Vagina (tissue), 2 donors: ENCODE measurements around the gene SPEG. TPM values are rescaled to one million over a fixed set of nuclear protein-coding genes. Genes with fewer than 3 reads are reported as not detected.

Experiments
- DNase-seq, 2 donors: peaks; one replicate each; pipeline ENCODE4 v3.0.0-alpha.2; 2017; ENCODE audit errors: extremely low spot score in 2 of 2
- H3K27ac ChIP-seq: fragments of 200-600 bp; sonication (generic); one replicate; pipeline ENCODE4 v1.5.1; 2019
- H3K27me3 ChIP-seq: fragments of 200-600 bp; sonication (generic); one replicate; pipeline ENCODE4 v1.5.1; 2019
- H3K36me3 ChIP-seq, 2 donors: fragments of 200-600 bp; sonication (generic); one replicate each; pipeline ENCODE4 v1.5.1; 2017 to 2019
- H3K4me1 ChIP-seq: fragments of 200-600 bp; sonication (generic); one replicate; pipeline ENCODE4 v1.5.1; 2019
- H3K4me3 ChIP-seq, 2 donors: fragments of 200-600 bp; sonication (generic); 1 replicate in 1 of 2; 2 replicates in 1 of 2; pipeline ENCODE4 v1.5.1; 2016 to 2019
- H3K9me3 ChIP-seq: fragments of 200-600 bp; sonication (generic); one replicate; pipeline ENCODE4 v1.5.1; 2019
- POLR2A ChIP-seq, 2 donors: fragments of 450-650 bp; IDR thresholded peaks; one replicate each; pipeline ENCODE4 v1.6.1; 2017; ENCODE audit warnings: antibody characterized with exemption in 2 of 2, mild to moderate bottlenecking in 2 of 2, moderate library complexity in 2 of 2
- POLR2AphosphoS5 ChIP-seq, 2 donors: sonication (generic); formaldehyde crosslinking; IDR thresholded peaks; one replicate each; pipeline ENCODE4 v1.9.0; 2017; ENCODE audit warnings: antibody characterized with exemption in 2 of 2, mild to moderate bottlenecking in 2 of 2, low read depth in 1 of 2; ENCODE audit not compliant: insufficient read depth in 1 of 2
- intact Hi-C: fragments of 100-400 bp; cut with DNase I; formaldehyde crosslinking; loops from one replicate; pipeline ENCODE4 v1.15.1; 2023
- total RNA-seq: library from RNA; depleted of rRNA; stranded (reverse); fragments of >200 nt; gene quantifications from one replicate; pipeline ENCODE4 v1.2.3, GENCODE V29; 2016
- TF ChIP-seq, protein P1 (sequence below), 3 experiments: fragments of 450-650 bp in 2 of 3; fragments of 200-600 bp in 1 of 3; sonication (generic) in 1 of 3; IDR thresholded peaks; one replicate each; pipeline ENCODE4 v1.5.1; 2017 to 2019; ENCODE audit warnings: antibody characterized with exemption in 3 of 3, mild to moderate bottlenecking in 2 of 3, moderate library complexity in 2 of 3

The SPEG gene
- total RNA-seq, 1 donor from 2014 or later, result 28.2 TPM

DNA sequence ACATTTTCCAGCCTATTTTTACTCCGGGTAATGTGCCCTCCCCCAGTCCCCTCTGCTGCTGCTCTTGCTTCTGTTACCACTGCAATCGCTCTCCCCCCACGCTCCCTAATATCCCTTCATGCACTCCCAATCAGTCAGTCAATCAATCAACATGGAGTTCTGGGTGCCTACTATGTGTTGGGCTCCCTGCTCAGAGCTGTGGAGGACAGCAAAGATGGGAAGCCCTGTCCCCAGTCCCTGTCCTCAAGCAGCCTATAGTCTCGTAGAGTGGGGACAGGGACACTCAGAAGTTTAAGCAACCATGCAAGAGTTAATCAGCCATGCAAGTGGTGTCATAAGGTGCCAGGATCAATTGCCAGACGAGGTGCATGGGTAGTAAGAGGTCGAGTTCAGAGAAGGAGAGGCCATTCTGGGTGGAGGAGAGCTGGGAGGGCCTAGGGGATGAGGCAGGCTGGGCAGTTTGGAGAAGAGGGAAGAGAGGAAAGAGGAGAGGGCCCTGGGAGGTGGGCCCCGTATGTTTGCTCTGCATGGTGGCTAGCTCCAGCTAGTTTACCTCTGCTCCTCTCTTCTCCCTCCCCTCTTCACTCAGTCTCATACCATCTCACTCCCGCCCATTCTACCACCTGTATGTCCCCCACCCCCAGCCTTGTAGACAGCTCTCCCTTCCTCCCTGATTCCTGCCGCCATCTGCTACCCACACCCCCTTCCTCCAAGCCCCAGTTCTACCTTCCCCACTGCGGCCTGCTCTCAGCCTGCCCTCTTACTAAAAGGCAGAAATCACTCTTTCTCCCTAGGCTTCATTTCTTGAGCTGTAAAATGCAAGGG is 83.5 kb downstream of the SPEG start:
- Histone ChIP-seq H3K27ac (no peak overlapping the region), H3K4me1 (peaks cover 41% of the 10 kb centered on the region), H3K9me3 (no peaks in the 10 kb centered on the region), H3K4me3 (no peak overlapping the region), H3K36me3 (no peaks in the 10 kb centered on the region), H3K27me3 (no peaks in the 10 kb centered on the region)
- intact Hi-C loops, result no loop called here
- DNase-seq, result no peak
- TF ChIP-seq, protein P1, sequence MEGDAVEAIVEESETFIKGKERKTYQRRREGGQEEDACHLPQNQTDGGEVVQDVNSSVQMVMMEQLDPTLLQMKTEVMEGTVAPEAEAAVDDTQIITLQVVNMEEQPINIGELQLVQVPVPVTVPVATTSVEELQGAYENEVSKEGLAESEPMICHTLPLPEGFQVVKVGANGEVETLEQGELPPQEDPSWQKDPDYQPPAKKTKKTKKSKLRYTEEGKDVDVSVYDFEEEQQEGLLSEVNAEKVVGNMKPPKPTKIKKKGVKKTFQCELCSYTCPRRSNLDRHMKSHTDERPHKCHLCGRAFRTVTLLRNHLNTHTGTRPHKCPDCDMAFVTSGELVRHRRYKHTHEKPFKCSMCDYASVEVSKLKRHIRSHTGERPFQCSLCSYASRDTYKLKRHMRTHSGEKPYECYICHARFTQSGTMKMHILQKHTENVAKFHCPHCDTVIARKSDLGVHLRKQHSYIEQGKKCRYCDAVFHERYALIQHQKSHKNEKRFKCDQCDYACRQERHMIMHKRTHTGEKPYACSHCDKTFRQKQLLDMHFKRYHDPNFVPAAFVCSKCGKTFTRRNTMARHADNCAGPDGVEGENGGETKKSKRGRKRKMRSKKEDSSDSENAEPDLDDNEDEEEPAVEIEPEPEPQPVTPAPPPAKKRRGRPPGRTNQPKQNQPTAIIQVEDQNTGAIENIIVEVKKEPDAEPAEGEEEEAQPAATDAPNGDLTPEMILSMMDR (IDR thresholded peaks at IDR 0.05), result no peak
- TF ChIP-seq POLR2A (IDR thresholded peaks at IDR 0.05) (no peak), POLR2AphosphoS5 (IDR thresholded peaks at IDR 0.05; ENCODE audit: insufficient read depth in 1 of 2, low read depth in 1 of 2) (no peak)

DNA sequence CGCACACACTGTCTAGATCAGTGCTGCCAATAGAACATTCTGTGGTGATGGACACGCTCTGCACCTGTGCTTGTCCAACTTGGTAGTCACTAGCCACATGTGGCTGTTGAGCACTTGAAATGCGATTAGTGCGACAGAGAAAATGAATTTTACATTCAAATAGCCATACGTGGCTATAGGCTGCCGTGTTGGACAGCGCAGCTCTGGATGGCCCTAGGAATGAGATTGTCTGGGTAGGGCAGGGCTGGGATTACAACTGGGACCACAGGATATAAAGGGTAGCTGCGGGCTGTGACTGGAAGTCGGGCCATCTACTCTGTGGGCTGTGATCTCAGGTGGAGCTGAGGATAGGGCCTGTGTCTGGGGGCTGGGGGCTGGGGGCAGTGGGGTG is 84.9 kb downstream of the SPEG start:
- Histone ChIP-seq H3K27ac (no peak overlapping the region), H3K27me3 (no peaks in the 10 kb centered on the region), H3K9me3 (no peaks in the 10 kb centered on the region), H3K4me3 (no peak overlapping the region), H3K36me3 (no peaks in the 10 kb centered on the region), H3K4me1 (peaks cover 38% of the 10 kb centered on the region)
- no peak for DNase-seq
- TF ChIP-seq POLR2AphosphoS5 (IDR thresholded peaks at IDR 0.05; ENCODE audit: insufficient read depth in 1 of 2, low read depth in 1 of 2), result no peak
- TF ChIP-seq, protein P1 (IDR thresholded peaks at IDR 0.05), result no peak
- no peak for TF ChIP-seq POLR2A (IDR thresholded peaks at IDR 0.05)
- intact Hi-C loops, result no loop called here

DNA sequence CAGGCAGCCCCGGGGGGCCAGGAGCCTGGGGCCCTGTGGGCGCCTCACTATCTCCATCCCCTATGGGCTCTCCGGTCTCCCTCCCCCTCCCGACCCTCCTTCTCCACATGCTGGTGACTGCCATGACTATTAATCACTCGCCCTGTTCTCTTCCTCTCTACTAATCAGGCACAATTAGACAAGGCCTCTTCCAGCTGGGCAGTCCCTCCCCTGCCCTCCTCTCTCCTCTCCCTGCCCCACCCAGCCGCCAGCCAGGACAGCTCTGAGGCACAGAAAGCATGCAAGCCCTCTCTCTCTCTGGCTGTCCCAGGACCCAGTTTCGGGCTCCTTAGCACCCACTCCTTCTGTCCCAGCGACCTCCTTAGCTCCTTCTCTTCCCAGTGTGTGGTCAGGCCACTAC is 85.4 kb downstream of the SPEG start:
- Histone ChIP-seq H3K27ac (no peak overlapping the region), H3K9me3 (no peaks in the 10 kb centered on the region), H3K27me3 (no peaks in the 10 kb centered on the region), H3K36me3 (no peaks in the 10 kb centered on the region), H3K4me3 (no peak overlapping the region), H3K4me1 (peaks cover 37% of the 10 kb centered on the region)
- TF ChIP-seq POLR2AphosphoS5 (IDR thresholded peaks at IDR 0.05; ENCODE audit: insufficient read depth in 1 of 2, low read depth in 1 of 2) (no peak), POLR2A (IDR thresholded peaks at IDR 0.05) (no peak)
- TF ChIP-seq, protein P1 (IDR thresholded peaks at IDR 0.05), result no peak
- DNase-seq, result no peak
- intact Hi-C loops, result no loop called here

DNA sequence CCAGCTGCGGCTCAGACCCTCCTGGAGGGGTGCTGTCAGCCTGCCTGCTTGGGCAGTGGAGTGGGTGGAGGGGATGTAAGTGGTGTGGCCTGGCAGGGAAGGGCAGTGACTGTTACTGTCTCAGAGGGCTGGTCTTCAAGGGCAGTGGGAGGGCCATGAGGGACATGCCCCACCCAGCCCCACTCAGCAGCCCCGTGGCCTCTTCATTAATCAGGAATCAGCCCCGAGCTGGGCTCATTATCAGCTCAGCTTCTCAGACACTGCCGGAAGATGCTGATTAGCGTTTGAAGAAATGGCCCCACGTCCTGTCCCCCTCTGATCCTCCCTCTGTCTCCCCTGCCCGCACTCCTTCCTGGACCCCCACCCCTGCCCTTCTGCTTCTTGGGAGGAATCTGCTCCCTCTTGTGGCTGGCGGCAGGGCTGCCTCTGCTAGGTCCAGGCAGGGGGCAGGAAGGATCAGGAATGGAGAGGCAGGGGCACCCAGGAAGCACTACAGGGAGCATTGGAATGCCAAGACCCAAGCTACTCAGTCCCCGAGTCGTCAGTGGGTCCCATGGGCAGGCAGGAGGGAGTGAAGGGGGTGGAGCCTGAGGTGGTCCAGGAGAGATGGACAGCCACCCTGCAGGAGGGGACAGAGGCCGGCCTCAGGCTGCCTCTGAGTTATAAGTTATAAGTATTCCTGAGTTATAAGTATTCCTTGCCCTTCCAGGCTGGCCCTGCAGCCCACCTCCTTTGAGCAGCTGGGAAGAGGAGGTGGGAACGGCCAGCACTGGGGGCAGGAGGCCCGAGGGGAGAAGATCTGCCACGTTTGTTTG is 86.6 kb downstream of the SPEG start:
- H3K27ac ChIP-seq, result peak overlapping the region; percentile 84
- H3K4me1 ChIP-seq, result peaks cover 37% of the 10 kb centered on the region
- H3K9me3 ChIP-seq, result no peaks in the 10 kb centered on the region
- DNase-seq, result no peak
- intact Hi-C loops, result no loop called here
- no peak overlapping the region for H3K4me3 ChIP-seq
- no peaks in the 10 kb centered on the region for H3K27me3 ChIP-seq
- TF ChIP-seq POLR2AphosphoS5 (IDR thresholded peaks at IDR 0.05; ENCODE audit: insufficient read depth in 1 of 2, low read depth in 1 of 2), result peak in 1 of 2 donors; percentile 38
- no peak for TF ChIP-seq POLR2A (IDR thresholded peaks at IDR 0.05)
- TF ChIP-seq, protein P1 (IDR thresholded peaks at IDR 0.05), result peak; percentile 9 to 48 (median 28)
- no peaks in the 10 kb centered on the region for H3K36me3 ChIP-seq
